WERI-Rb-1 (cell line): ENCODE measurements around the gene DSCAM.

ENCODE experiments used
- DNase-seq: peaks from one replicate; pipeline ENCODE4 v3.0.0-alpha.2; 2020
- H3K27ac ChIP-seq: fragments of 250-450 bp; sonication (Bioruptor Pico); 2 replicates; pipeline ENCODE4 v1.5.1; 2020; ENCODE audit warnings: mild to moderate bottlenecking, moderate library complexity
- H3K27me3 ChIP-seq: fragments of 250-450 bp; sonication (Bioruptor Pico); 2 replicates; pipeline ENCODE4 v1.5.1; 2021; ENCODE audit warnings: mild to moderate bottlenecking, low read depth, moderate library complexity; ENCODE audit not compliant: insufficient read depth, severe bottlenecking
- H3K36me3 ChIP-seq: fragments of 250-450 bp; sonication (Bioruptor Pico); 2 replicates; pipeline ENCODE4 v1.5.1; 2020; ENCODE audit warnings: mild to moderate bottlenecking, moderate library complexity
- H3K4me3 ChIP-seq: 2 replicates; pipeline ENCODE4 v1.5.1; 2011; ENCODE audit warnings: low read depth, mild to moderate bottlenecking, control low read depth, low read length
- H3K9me3 ChIP-seq: fragments of 250-450 bp; sonication (Bioruptor Pico); 2 replicates; pipeline ENCODE4 v1.5.1; 2021; ENCODE audit warnings: mild to moderate bottlenecking, moderate library complexity; ENCODE audit not compliant: severe bottlenecking
- CTCF ChIP-seq: IDR thresholded peaks from 2 replicates; pipeline ENCODE4 v1.5.1; 2011; ENCODE audit warnings: low read depth, mild to moderate bottlenecking, control low read depth, inconsistent platforms, low read length

The DSCAM gene

GRCh38 chr21:40678681-40679284, 168.2 kb downstream of the DSCAM start:
- no peak overlapping the region for H3K4me3 ChIP-seq
- no peak overlapping the region for H3K27ac ChIP-seq
- TF ChIP-seq CTCF: no peak

GRCh38 chr21:40675017-40675416, 171.9 kb downstream of the DSCAM start:
- Histone ChIP-seq H3K36me3 (no peaks in the 10 kb centered on the region), H3K27me3 (no peaks in the 10 kb centered on the region), H3K9me3 (no peaks in the 10 kb centered on the region), H3K4me3 (no peak overlapping the region), H3K27ac (no peak overlapping the region)
- no peak for DNase-seq
- no peak for TF ChIP-seq CTCF

More at GRCh38 chr21:40678681-40679284, 168.2 kb downstream of the DSCAM start:
- Histone ChIP-seq H3K27me3 (no peaks in the 10 kb centered on the region), H3K9me3 (peaks cover 4% of the 10 kb centered on the region), H3K36me3 (no peaks in the 10 kb centered on the region)
- no peak for DNase-seq

- no peaks in the 10 kb centered on the region for H3K9me3 ChIP-seq
- no peaks in the 10 kb centered on the region for H3K27me3 ChIP-seq
- no peak overlapping the region for H3K27ac ChIP-seq
- no peak for TF ChIP-seq CTCF
- no peak for DNase-seq
- no peak overlapping the region for H3K4me3 ChIP-seq
- no peaks in the 10 kb centered on the region for H3K36me3 ChIP-seq
These were observed 174.4 kb downstream of the DSCAM start for GRCh38 chr21:40672602-40673001.

GRCh38 chr21:40671716-40672115, 175.2 kb downstream of the DSCAM start:
- H3K4me3 ChIP-seq: no peak overlapping the region
- no peaks in the 10 kb centered on the region for H3K9me3 ChIP-seq
- no peak for TF ChIP-seq CTCF
- no peak overlapping the region for H3K27ac ChIP-seq
- no peaks in the 10 kb centered on the region for H3K27me3 ChIP-seq
- no peaks in the 10 kb centered on the region for H3K36me3 ChIP-seq
- DNase-seq: no peak

GRCh38 chr21:40668555-40669275, 178.2 kb downstream of the DSCAM start:
- no peaks in the 10 kb centered on the region for H3K9me3 ChIP-seq
- DNase-seq: no peak
- H3K36me3 ChIP-seq: no peaks in the 10 kb centered on the region
- no peak overlapping the region for H3K4me3 ChIP-seq
- H3K27ac ChIP-seq: no peak overlapping the region
- no peak for TF ChIP-seq CTCF
- no peaks in the 10 kb centered on the region for H3K27me3 ChIP-seq
